ENCODE results near the gene IL1RAPL1. TPM values are rescaled to one million over a fixed set of nuclear protein-coding genes. Genes with fewer than 3 reads are reported as not detected.

The IL1RAPL1 gene
- total RNA-seq, 2 donors from 2014 or later: 0.66 to 1.1 TPM

DNA sequence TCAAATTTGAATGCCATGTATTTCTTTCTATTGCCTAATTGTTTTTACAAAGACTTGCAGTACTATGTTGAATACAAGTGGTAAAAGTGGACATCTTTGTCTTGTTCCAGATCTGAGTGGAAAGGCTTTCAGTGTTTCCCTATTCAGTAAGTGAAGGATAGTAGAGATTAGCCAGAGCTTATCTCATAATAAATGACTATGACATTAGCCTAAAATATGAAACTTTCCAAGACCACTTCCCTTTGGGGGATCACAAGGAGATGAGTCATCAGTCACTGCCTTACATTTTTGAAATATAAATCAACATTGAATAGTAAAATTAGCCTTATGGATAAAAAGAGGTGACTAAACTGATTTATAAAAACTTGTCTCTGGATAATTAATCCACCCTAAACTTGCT, 1074.0 kb downstream of the IL1RAPL1 start:
- Mint-ChIP-seq H3K36me3 (ENCODE audit: low read depth) (no peaks in the 10 kb centered on the region), H3K4me1 (no peaks in the 10 kb centered on the region), H3K27me3 (ENCODE audit: insufficient read depth) (no peaks in the 10 kb centered on the region), H3K9me3 (no peaks in the 10 kb centered on the region), H3K27ac (no peak overlapping the region), H3K4me3 (no peak overlapping the region)
- Histone ChIP-seq H3K4me3 (ENCODE audit: low read length) (no peak overlapping the region), H3K27me3 (ENCODE audit: control insufficient read depth, insufficient read depth, low read length, poor library complexity, severe bottlenecking) (no peaks in the 10 kb centered on the region), H3K36me3 (ENCODE audit: control insufficient read depth, insufficient read depth, low read length) (no peaks in the 10 kb centered on the region), H3K9me3 (ENCODE audit: control insufficient read depth, low read length) (no peaks in the 10 kb centered on the region), H3K27ac (ENCODE audit: low read depth, low read length) (no peak overlapping the region), H3K9ac (ENCODE audit: extremely low read depth, low read length, poor library complexity, severe bottlenecking) (no peak overlapping the region), H3K4me1 (ENCODE audit: control insufficient read depth, insufficient read depth, low read length) (no peaks in the 10 kb centered on the region)
- TF ChIP-seq, protein P1, sequence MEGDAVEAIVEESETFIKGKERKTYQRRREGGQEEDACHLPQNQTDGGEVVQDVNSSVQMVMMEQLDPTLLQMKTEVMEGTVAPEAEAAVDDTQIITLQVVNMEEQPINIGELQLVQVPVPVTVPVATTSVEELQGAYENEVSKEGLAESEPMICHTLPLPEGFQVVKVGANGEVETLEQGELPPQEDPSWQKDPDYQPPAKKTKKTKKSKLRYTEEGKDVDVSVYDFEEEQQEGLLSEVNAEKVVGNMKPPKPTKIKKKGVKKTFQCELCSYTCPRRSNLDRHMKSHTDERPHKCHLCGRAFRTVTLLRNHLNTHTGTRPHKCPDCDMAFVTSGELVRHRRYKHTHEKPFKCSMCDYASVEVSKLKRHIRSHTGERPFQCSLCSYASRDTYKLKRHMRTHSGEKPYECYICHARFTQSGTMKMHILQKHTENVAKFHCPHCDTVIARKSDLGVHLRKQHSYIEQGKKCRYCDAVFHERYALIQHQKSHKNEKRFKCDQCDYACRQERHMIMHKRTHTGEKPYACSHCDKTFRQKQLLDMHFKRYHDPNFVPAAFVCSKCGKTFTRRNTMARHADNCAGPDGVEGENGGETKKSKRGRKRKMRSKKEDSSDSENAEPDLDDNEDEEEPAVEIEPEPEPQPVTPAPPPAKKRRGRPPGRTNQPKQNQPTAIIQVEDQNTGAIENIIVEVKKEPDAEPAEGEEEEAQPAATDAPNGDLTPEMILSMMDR (conservative IDR thresholded peaks at IDR 0.05): no peak
- no peak for DNase-seq

- H3K27me3 Mint-ChIP-seq (ENCODE audit: insufficient read depth): no peaks in the 10 kb centered on the region
- TF ChIP-seq, protein P1 (conservative IDR thresholded peaks at IDR 0.05): no peak
- H3K9me3 Mint-ChIP-seq: no peaks in the 10 kb centered on the region
- H3K4me1 ChIP-seq (ENCODE audit: control insufficient read depth, insufficient read depth, low read length): no peaks in the 10 kb centered on the region
- no peak overlapping the region for H3K9ac ChIP-seq (ENCODE audit: extremely low read depth, low read length, poor library complexity, severe bottlenecking)
- no peak for DNase-seq
- no peaks in the 10 kb centered on the region for H3K36me3 ChIP-seq (ENCODE audit: control insufficient read depth, insufficient read depth, low read length)
- no peaks in the 10 kb centered on the region for H3K36me3 Mint-ChIP-seq (ENCODE audit: low read depth)
- H3K4me1 Mint-ChIP-seq: no peaks in the 10 kb centered on the region
- no peak overlapping the region for H3K4me3 ChIP-seq (ENCODE audit: low read length)
- H3K27ac Mint-ChIP-seq: no peak overlapping the region
- H3K4me3 Mint-ChIP-seq: no peak overlapping the region
- no peaks in the 10 kb centered on the region for H3K27me3 ChIP-seq (ENCODE audit: control insufficient read depth, insufficient read depth, low read length, poor library complexity, severe bottlenecking)
- no peaks in the 10 kb centered on the region for H3K9me3 ChIP-seq (ENCODE audit: control insufficient read depth, low read length)
- no peak overlapping the region for H3K27ac ChIP-seq (ENCODE audit: low read depth, low read length)
Measured at GRCh38 chrX:29662101-29662500, 1074.9 kb downstream of the IL1RAPL1 start.

DNA sequence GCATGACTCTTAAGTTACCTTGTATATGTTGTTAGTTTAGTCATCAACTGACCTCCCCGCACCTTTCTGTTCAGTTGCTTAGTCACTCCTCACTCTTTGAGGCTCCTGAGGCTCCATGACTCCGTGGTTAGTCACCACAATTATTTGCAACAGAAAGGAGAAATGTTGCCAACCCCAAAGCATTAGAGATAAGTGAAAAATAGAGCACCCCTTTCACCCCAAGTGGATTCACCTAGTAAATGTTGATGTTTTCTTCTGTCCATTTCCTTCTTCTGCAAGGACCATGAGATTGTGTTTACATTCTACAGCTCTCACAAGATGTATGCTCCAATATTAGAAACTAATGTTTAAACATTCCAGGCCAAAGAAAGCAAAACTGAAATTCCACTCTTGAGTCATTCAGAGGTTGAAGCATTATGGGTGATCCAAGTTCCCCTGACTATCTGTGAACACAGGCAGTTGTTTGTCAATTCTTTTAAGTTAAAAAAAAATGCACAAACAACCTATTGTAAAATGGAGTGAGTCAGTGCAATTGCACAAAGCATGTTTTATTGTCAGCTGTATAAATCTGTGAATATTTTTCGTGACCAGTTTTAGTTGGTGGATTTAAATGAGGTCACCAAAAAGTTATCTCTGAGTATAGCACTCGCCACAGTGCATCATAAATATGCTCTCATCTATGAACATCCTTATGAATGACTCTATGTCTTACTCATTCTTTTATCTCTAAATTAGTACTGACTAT, 1075.7 kb downstream of the IL1RAPL1 start:
- DNase-seq: no peak
- Histone ChIP-seq H3K4me1 (ENCODE audit: control insufficient read depth, insufficient read depth, low read length) (no peaks in the 10 kb centered on the region), H3K27ac (ENCODE audit: low read depth, low read length) (no peak overlapping the region), H3K36me3 (ENCODE audit: control insufficient read depth, insufficient read depth, low read length) (no peaks in the 10 kb centered on the region), H3K27me3 (ENCODE audit: control insufficient read depth, insufficient read depth, low read length, poor library complexity, severe bottlenecking) (no peaks in the 10 kb centered on the region), H3K9ac (ENCODE audit: extremely low read depth, low read length, poor library complexity, severe bottlenecking) (no peak overlapping the region), H3K9me3 (ENCODE audit: control insufficient read depth, low read length) (no peaks in the 10 kb centered on the region), H3K4me3 (ENCODE audit: low read length) (no peak overlapping the region)
- H3K9me3 Mint-ChIP-seq: no peaks in the 10 kb centered on the region
- WGBS, 2 experiments (ENCODE audit: insufficient coverage in 1 of 2, insufficient read length in 1 of 2): 79% methylated on average over 3 of the region's 4 CpGs; no CpG with 5 or more reads in 1 of the 2 experiments
- TF ChIP-seq, protein P1 (conservative IDR thresholded peaks at IDR 0.05): no peak
- no peaks in the 10 kb centered on the region for H3K4me1 Mint-ChIP-seq
- no peaks in the 10 kb centered on the region for H3K36me3 Mint-ChIP-seq (ENCODE audit: low read depth)
- H3K27ac Mint-ChIP-seq: no peak overlapping the region
- H3K27me3 Mint-ChIP-seq (ENCODE audit: insufficient read depth): no peaks in the 10 kb centered on the region
- H3K4me3 Mint-ChIP-seq: no peak overlapping the region
